GM12891 (cell line): Measurements from ENCODE around the gene FGF11.

Experiments used
- POLR2A ChIP-seq: IDR thresholded peaks from 2 replicates; pipeline ENCODE4 v1.6.1; 2011; ENCODE audit warnings: low read depth, low read length, control low read depth
- POLR2AphosphoS5 ChIP-seq: IDR thresholded peaks from 2 replicates; pipeline ENCODE4 v1.6.1; 2011; ENCODE audit warnings: low read depth, low read length, control low read depth
- SPI1 ChIP-seq: IDR thresholded peaks from 2 replicates; pipeline ENCODE4 v1.6.1; 2011; ENCODE audit warnings: low read depth, low read length, control low read depth
- TAF1 ChIP-seq: IDR thresholded peaks from 2 replicates; pipeline ENCODE4 v1.6.1; 2011; ENCODE audit warnings: low read depth, low read length, control low read depth

GRCh38 chr17:7439462-7440112, at the start of gene FGF11:
- no peak for TF ChIP-seq POLR2A
- TF ChIP-seq POLR2AphosphoS5, result no peak
- TF ChIP-seq SPI1, result no peak
- no peak; the same call in 1 of the 2 replicates for TF ChIP-seq TAF1
